ENCODE data around the gene SLC26A3.

DNA sequence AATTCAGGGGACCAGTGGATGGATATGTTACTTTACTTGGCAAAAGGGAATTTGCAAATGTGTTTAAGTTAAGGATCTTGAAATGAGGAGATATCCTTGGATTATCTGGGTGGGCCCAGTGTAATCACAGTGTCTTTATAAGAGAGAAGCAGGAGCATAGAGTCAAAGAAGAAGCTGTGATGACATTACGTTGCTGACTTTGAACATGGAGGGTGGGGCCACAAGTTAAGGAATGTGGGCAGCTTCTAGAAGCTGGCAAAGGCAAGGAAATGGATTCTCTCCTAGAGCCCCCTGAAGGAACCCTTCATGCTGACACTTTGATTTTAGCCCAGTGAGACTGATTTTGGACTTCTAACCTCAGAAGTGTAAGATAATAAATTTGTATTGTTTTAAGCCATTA is 21.8 kb upstream of the SLC26A3 start:
- TF ChIP-seq, protein P1, sequence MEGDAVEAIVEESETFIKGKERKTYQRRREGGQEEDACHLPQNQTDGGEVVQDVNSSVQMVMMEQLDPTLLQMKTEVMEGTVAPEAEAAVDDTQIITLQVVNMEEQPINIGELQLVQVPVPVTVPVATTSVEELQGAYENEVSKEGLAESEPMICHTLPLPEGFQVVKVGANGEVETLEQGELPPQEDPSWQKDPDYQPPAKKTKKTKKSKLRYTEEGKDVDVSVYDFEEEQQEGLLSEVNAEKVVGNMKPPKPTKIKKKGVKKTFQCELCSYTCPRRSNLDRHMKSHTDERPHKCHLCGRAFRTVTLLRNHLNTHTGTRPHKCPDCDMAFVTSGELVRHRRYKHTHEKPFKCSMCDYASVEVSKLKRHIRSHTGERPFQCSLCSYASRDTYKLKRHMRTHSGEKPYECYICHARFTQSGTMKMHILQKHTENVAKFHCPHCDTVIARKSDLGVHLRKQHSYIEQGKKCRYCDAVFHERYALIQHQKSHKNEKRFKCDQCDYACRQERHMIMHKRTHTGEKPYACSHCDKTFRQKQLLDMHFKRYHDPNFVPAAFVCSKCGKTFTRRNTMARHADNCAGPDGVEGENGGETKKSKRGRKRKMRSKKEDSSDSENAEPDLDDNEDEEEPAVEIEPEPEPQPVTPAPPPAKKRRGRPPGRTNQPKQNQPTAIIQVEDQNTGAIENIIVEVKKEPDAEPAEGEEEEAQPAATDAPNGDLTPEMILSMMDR (IDR thresholded peaks at IDR 0.05; ENCODE audit: insufficient read depth, low read length, poor library complexity, severe bottlenecking): no peak
- TF ChIP-seq EZH2phosphoT487 (conservative IDR thresholded peaks at IDR 0.05; ENCODE audit: low read length): no peak
